Thoracic aorta (tissue), 2 donors: Measurements from ENCODE around the gene KRT17. TPM values are rescaled to one million over a fixed set of nuclear protein-coding genes. Genes with fewer than 3 reads are reported as not detected.

Experiments used
- ATAC-seq: fragments of 150-250 bp; one replicate; pipeline ENCODE4 v1.8.0; 2017; ENCODE audit warnings: low read depth; ENCODE audit not compliant: insufficient number of reproducible peaks, low FRiP score
- DNase-seq: peaks from one replicate; pipeline ENCODE4 v3.0.0-alpha.2; 2020; ENCODE audit warnings: low spot score
- H3K27ac ChIP-seq, 2 donors: fragments of 200-600 bp; sonication (generic); 1 replicate in 1 of 2; 2 replicates in 1 of 2; pipeline ENCODE4 v1.5.1; 2016; ENCODE audit warnings: mild to moderate bottlenecking in 2 of 2, moderate library complexity in 2 of 2
- H3K27me3 ChIP-seq: fragments of 200-600 bp; sonication (generic); replicated peaks from 2 replicates; pipeline ENCODE4 v1.6.0; 2016; ENCODE audit warnings: mild to moderate bottlenecking; ENCODE audit not compliant: insufficient read depth
- H3K36me3 ChIP-seq: fragments of 200-600 bp; sonication (generic); one replicate; pipeline ENCODE4 v1.5.1; 2016
- H3K4me1 ChIP-seq, 2 donors: fragments of 200-600 bp; sonication (generic); 1 replicate in 1 of 2; 2 replicates in 1 of 2; pipeline versions ENCODE4 v1.5.1 to v1.6.0; 2016; ENCODE audit warnings: low read depth in 2 of 2, mild to moderate bottlenecking in 1 of 2; ENCODE audit not compliant: control insufficient read depth in 1 of 2
- H3K4me3 ChIP-seq: fragments of 200-600 bp; sonication (generic); 2 replicates; pipeline ENCODE4 v1.5.1; 2016; ENCODE audit warnings: mild to moderate bottlenecking
- H3K9me3 ChIP-seq: fragments of 200-600 bp; sonication (generic); 2 replicates; pipeline ENCODE4 v1.5.1; 2016
- CTCF ChIP-seq: fragments of 200-600 bp; sonication (generic); IDR thresholded peaks from one replicate; pipeline ENCODE4 v1.5.1; 2019; ENCODE audit warnings: antibody characterized with exemption
- total RNA-seq, 2 donors: library from RNA; depleted of rRNA; stranded (reverse); fragments of >200 nt; gene quantifications; one replicate each; pipeline versions ENCODE4 v1.1.0 to v1.2.3, GENCODE V29; 2016

The KRT17 gene
- total RNA-seq, 2 donors from 2014 or later: 74.7 to 87.1 TPM

- Histone ChIP-seq H3K4me1 (peaks cover 3 to 8% of the 10 kb centered on the region in 2 donors), H3K36me3 (no peaks in the 10 kb centered on the region), H3K27ac (no peak overlapping the region), H3K9me3 (no peaks in the 10 kb centered on the region), H3K27me3 (no peaks in the 10 kb centered on the region), H3K4me3 (no peak overlapping the region)
- DNase-seq (no peak), ATAC-seq (no peak)
- TF ChIP-seq CTCF: no peak
Observed at GRCh38 chr17:41575336-41575735, 49.0 kb downstream of the KRT17 start.

GRCh38 chr17:41571561-41572434 is 52.6 kb downstream of the KRT17 start, which contains the start of gene KRT9:
Gene KRT9 (minus strand): TSS chr17:41572059. CDS start chr17:41571992, 67 bp downstream.
- DNase-seq (no peak), ATAC-seq (no peak)
- H3K36me3 ChIP-seq: no peaks in the 10 kb centered on the region
- no peak within 1 kb of the TSS for H3K4me3 ChIP-seq
- H3K4me1 ChIP-seq: no peaks in the 10 kb centered on the region
- no peaks in the 10 kb centered on the region for H3K9me3 ChIP-seq
- no peak within 1 kb of the TSS for H3K27ac ChIP-seq
- TF ChIP-seq CTCF: no peak
- H3K27me3 ChIP-seq: no peaks in the 10 kb centered on the region

Other genes with a start within 250 kb of the KRT17 start
- not detected for gene KRT34, start 242.3 kb downstream of the KRT17 start, total RNA-seq
- not detected for gene KRT31, start 227.0 kb downstream of the KRT17 start, total RNA-seq
- not detected for gene KRT37, start 200.0 kb downstream of the KRT17 start, total RNA-seq
- gene KRT38, start 183.6 kb downstream of the KRT17 start, total RNA-seq: not detected
- not detected for gene KRT32, start 157.2 kb downstream of the KRT17 start, total RNA-seq
- not detected for gene KRT35, start 143.4 kb downstream of the KRT17 start, total RNA-seq
- gene KRT36, start 134.7 kb downstream of the KRT17 start, total RNA-seq: not detected
- gene KRT13, start 119.0 kb downstream of the KRT17 start, total RNA-seq: 1 to 10 TPM in 1 of 2 donors, not detected in 1; 1.4 TPM
- under 1 TPM in 1 of 2 donors, not detected in 1; 0.68 TPM for gene KRT15, start 105.7 kb downstream of the KRT17 start, total RNA-seq
- gene KRT19, start 96.3 kb downstream of the KRT17 start, total RNA-seq: 10 to 100 TPM in 1 of 2 donors, 1 to 10 TPM in 1; 2.4 to 66.8 TPM
- gene KRT9, start 52.5 kb downstream of the KRT17 start, total RNA-seq: under 1 TPM in 1 of 2 donors, not detected in 1; 0.42 TPM
- 10 to 100 TPM in 1 of 2 donors, 1 to 10 TPM in 1; 6.9 to 18.7 TPM for gene KRT14, start 37.7 kb downstream of the KRT17 start, total RNA-seq
- 10 to 100 TPM in 1 of 2 donors, 1 to 10 TPM in 1; 6.5 to 16.8 TPM for gene KRT16, start 11.8 kb downstream of the KRT17 start, total RNA-seq
- 100 to 1,000 TPM; 167 to 318 TPM for gene EIF1, start 64.3 kb upstream of the KRT17 start, total RNA-seq
- gene GAST, start 87.8 kb upstream of the KRT17 start, total RNA-seq: not detected
- under 1 TPM in 1 of 2 donors, not detected in 1; 0.35 TPM for gene HAP1, start 110.1 kb upstream of the KRT17 start, total RNA-seq
- gene JUP, start 162.1 kb upstream of the KRT17 start, total RNA-seq: 10 to 100 TPM; 82.4 to 98.7 TPM
- 10 to 100 TPM; 20.7 to 41.0 TPM for gene P3H4, start 187.4 kb upstream of the KRT17 start, total RNA-seq
- 100 to 1,000 TPM; 125 to 188 TPM for gene FKBP10, start 188.4 kb upstream of the KRT17 start, total RNA-seq
- gene NT5C3B, start 211.7 kb upstream of the KRT17 start, total RNA-seq: 10 to 100 TPM; 62.1 to 69.7 TPM
- not detected for gene KLHL10, start 213.2 kb upstream of the KRT17 start, total RNA-seq
- 10 to 100 TPM; 22.6 to 28.6 TPM for gene KLHL11, start 240.8 kb upstream of the KRT17 start, total RNA-seq